Osteocyte (in vitro differentiated cells): ENCODE measurements around the gene GPHN. TPM values are rescaled to one million over a fixed set of nuclear protein-coding genes. Genes with fewer than 3 reads are reported as not detected.

Source experiments
- DNase-seq: peaks from one replicate; pipeline ENCODE4 v3.0.0; 2021; ENCODE audit warnings: mixed read lengths; ENCODE audit not compliant: unreplicated experiment; ENCODE audit errors: extremely low spot score
- H3K27ac Mint-ChIP-seq: one replicate; pipeline ENCODE4 v1.8.0; 2021; ENCODE audit warnings: mild to moderate bottlenecking, mixed read lengths; ENCODE audit not compliant: unreplicated experiment
- H3K27me3 Mint-ChIP-seq: one replicate; pipeline ENCODE4 v1.8.0; 2021; ENCODE audit warnings: mixed read lengths; ENCODE audit not compliant: unreplicated experiment
- H3K36me3 Mint-ChIP-seq: one replicate; pipeline ENCODE4 v1.8.0; 2021; ENCODE audit warnings: mixed read lengths; ENCODE audit not compliant: unreplicated experiment
- H3K4me1 Mint-ChIP-seq: one replicate; pipeline ENCODE4 v1.8.0; 2021; ENCODE audit warnings: mixed read lengths; ENCODE audit not compliant: unreplicated experiment
- H3K4me3 Mint-ChIP-seq: one replicate; pipeline ENCODE4 v1.8.0; 2021; ENCODE audit warnings: mild to moderate bottlenecking, moderate library complexity, mixed read lengths; ENCODE audit not compliant: unreplicated experiment
- H3K9me3 Mint-ChIP-seq: one replicate; pipeline ENCODE4 v1.8.0; 2021; ENCODE audit warnings: mixed read lengths; ENCODE audit not compliant: unreplicated experiment
- total RNA-seq: library from RNA; stranded (reverse); gene quantifications from 2 replicates; pipeline ENCODE4 v1.2.1, GENCODE V29; 2021
- TF ChIP-seq, protein P1 (sequence below): fragments of 200-600 bp; sonication (generic); IDR thresholded peaks from 2 replicates; pipeline ENCODE4 v1.5.0; 2021; ENCODE audit warnings: antibody characterized with exemption, mild to moderate bottlenecking, moderate library complexity

Gene GPHN
- total RNA-seq, 1 donor from 2014 or later: 17.7 TPM

DNA sequence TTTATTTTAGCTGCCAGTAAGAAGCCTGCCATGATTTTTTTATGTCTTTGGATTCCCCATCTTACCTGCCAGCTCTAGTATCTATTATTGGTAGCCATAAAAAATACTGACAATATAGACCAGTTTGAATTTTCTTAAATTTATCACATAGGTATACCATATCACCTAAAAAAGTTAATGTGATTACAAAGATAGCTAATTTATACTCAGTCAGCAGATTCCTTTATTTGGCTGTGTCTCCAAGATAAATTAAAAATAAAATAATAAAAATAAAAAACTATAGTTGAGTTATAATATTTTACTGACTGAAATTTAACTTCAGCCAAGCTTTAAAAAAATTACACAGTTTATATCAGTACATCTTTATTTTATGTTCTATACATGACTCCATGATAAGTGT lies 128.3 kb downstream of the GPHN start:
- Mint-ChIP-seq H3K27me3 (no peaks in the 10 kb centered on the region), H3K27ac (no peak overlapping the region), H3K4me3 (no peak overlapping the region), H3K4me1 (peaks cover 17% of the 10 kb centered on the region), H3K36me3 (no peaks in the 10 kb centered on the region), H3K9me3 (no peaks in the 10 kb centered on the region)
- TF ChIP-seq, protein P1, sequence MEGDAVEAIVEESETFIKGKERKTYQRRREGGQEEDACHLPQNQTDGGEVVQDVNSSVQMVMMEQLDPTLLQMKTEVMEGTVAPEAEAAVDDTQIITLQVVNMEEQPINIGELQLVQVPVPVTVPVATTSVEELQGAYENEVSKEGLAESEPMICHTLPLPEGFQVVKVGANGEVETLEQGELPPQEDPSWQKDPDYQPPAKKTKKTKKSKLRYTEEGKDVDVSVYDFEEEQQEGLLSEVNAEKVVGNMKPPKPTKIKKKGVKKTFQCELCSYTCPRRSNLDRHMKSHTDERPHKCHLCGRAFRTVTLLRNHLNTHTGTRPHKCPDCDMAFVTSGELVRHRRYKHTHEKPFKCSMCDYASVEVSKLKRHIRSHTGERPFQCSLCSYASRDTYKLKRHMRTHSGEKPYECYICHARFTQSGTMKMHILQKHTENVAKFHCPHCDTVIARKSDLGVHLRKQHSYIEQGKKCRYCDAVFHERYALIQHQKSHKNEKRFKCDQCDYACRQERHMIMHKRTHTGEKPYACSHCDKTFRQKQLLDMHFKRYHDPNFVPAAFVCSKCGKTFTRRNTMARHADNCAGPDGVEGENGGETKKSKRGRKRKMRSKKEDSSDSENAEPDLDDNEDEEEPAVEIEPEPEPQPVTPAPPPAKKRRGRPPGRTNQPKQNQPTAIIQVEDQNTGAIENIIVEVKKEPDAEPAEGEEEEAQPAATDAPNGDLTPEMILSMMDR: no peak
- no peak for DNase-seq

DNA sequence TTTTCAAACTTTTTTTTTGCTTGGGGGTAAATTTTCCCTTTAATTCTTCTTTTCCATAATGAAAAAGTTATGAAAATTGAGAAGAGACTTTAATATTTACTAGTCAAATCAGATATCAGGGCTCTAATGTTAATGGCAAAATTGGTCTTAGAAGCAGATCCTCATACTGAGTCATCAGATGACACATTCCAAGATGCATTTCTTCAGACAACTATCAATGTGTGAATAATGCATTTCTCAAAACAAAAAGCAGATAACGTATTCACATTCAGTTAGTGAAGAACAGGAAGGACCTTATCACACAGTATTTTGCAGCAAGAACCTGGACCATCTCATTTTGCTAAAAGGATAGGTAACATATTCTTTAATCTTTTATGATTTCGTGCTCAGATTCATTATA lies 130.7 kb downstream of the GPHN start:
- no peaks in the 10 kb centered on the region for H3K27me3 Mint-ChIP-seq
- no peaks in the 10 kb centered on the region for H3K36me3 Mint-ChIP-seq
- no peak overlapping the region for H3K27ac Mint-ChIP-seq
- H3K4me1 Mint-ChIP-seq: peaks cover 23% of the 10 kb centered on the region
- no peak for DNase-seq
- TF ChIP-seq, protein P1: no peak
- no peaks in the 10 kb centered on the region for H3K9me3 Mint-ChIP-seq
- no peak overlapping the region for H3K4me3 Mint-ChIP-seq

DNA sequence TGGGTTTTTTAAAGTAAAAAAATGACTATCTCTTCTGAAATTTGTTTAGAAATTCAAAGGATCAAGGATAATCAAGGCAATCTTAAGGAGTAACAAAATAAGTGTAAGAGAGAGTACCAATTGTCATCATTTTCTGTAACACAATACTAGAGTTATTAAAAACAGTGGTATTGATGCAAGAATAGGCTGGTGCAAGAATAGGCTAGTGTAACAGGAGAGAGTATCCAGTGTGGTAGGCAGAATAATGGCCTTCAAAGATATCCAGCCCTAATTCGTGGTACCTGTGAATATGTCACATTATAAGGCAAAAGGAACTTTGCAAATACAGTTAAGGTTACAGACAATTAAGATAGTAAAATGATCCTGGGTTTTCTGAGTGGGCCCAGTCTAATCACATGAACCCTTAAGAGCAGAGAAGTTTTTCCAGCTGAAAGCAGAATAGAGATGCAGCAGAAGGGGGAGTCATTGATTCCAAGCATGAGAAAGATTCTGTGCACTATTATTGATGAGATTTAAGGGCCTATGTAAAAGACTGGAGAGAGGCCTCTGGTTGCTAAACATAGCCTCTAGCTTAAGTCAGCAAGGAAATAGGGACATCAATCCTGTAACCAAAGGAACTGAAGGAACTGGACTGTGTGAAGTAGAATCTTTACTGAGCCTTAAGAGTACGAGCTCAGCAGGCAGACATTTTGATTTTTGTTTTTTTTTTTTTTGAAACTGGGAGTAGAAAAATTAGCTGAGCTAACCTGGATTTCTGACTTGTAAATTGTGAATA lies 134.1 kb downstream of the GPHN start:
- no peak overlapping the region for H3K4me3 Mint-ChIP-seq
- no peak for DNase-seq
- H3K4me1 Mint-ChIP-seq: peaks cover 20% of the 10 kb centered on the region
- H3K9me3 Mint-ChIP-seq: no peaks in the 10 kb centered on the region
- H3K27ac Mint-ChIP-seq: no peak overlapping the region
- no peaks in the 10 kb centered on the region for H3K27me3 Mint-ChIP-seq
- no peaks in the 10 kb centered on the region for H3K36me3 Mint-ChIP-seq
- TF ChIP-seq, protein P1: no peak

DNA sequence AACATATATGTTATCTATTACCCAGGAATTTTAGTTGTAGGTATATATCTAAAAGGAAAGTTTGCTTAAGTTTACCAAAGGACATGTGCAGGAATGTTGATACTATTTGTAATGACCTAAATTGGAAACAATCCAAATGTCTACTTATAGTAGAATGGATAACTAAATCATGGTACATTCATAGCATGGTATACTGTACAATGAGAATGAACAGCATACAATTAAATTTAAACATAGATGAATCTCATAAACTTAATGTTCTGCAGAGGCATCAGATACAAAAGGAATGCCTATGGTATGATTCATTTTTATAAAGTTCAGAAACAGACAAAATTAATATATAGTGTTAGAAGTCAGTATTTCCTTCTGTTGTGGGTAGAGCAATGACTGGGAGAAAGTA lies 135.4 kb downstream of the GPHN start:
- TF ChIP-seq, protein P1: no peak
- Mint-ChIP-seq H3K27ac (no peak overlapping the region), H3K36me3 (no peaks in the 10 kb centered on the region), H3K4me1 (peaks cover 20% of the 10 kb centered on the region), H3K9me3 (no peaks in the 10 kb centered on the region), H3K27me3 (no peaks in the 10 kb centered on the region), H3K4me3 (no peak overlapping the region)
- DNase-seq: no peak

DNA sequence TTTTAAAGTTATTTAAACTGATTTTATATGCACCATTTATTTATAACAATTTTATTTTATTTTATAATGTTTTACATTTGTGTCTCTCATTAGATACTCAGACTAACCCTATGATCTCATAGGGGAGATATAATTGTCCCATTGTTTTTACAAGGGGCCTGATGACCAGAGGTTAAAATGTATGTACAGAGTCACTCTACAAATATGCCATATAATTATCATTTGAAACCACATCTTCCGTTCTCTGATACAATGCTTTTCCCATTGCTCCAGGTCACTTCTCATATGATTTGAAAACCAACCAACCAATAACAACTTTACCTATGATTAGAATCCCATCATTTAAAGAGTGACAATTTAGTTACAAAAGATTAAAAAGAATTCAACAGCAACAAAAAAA lies 137.8 kb downstream of the GPHN start:
- H3K4me1 Mint-ChIP-seq: peaks cover 16% of the 10 kb centered on the region
- H3K27me3 Mint-ChIP-seq: no peaks in the 10 kb centered on the region
- H3K9me3 Mint-ChIP-seq: no peaks in the 10 kb centered on the region
- H3K4me3 Mint-ChIP-seq: no peak overlapping the region
- H3K27ac Mint-ChIP-seq: no peak overlapping the region
- H3K36me3 Mint-ChIP-seq: no peaks in the 10 kb centered on the region
- TF ChIP-seq, protein P1: no peak
- DNase-seq: no peak
